Spleen (tissue), 11 donors: ENCODE measurements around the gene PITPNC1. TPM values are rescaled to one million over a fixed set of nuclear protein-coding genes. Genes with fewer than 3 reads are reported as not detected.

Source experiments
- DNase-seq: peaks from one replicate; pipeline ENCODE4 v3.0.0-alpha.2; 2020
- H3K27ac ChIP-seq, 8 donors: fragments of 200-600 bp; sonication (generic) in 7 of 8; 1 replicate in 4 of 8; 2 replicates in 4 of 8; pipeline versions ENCODE4 v1.5.0 to v1.8.0; 2016 to 2021; ENCODE audit warnings: inconsistent platforms in 4 of 8, mild to moderate bottlenecking in 4 of 8, moderate library complexity in 1 of 8
- H3K27me3 ChIP-seq, 7 donors: fragments of 200-600 bp; sonication (generic) in 6 of 7; replicated peaks in 1 of 7; 1 replicate in 4 of 7; 2 replicates in 3 of 7; pipeline versions ENCODE4 v1.5.0 to v1.8.0; 2016 to 2021; ENCODE audit warnings: inconsistent platforms in 3 of 7, mild to moderate bottlenecking in 1 of 7
- H3K36me3 ChIP-seq, 6 donors: fragments of 200-600 bp; sonication (generic) in 5 of 6; 1 replicate in 4 of 6; 2 replicates in 2 of 6; pipeline versions ENCODE4 v1.5.0 to v1.8.0; 2016 to 2021; ENCODE audit warnings: inconsistent platforms in 2 of 6
- H3K4me1 ChIP-seq, 6 donors: fragments of 200-600 bp; sonication (generic) in 5 of 6; 1 replicate in 3 of 6; 2 replicates in 3 of 6; pipeline versions ENCODE4 v1.5.0 to v1.8.0; 2016 to 2021; ENCODE audit warnings: inconsistent platforms in 3 of 6
- H3K4me3 ChIP-seq, 8 donors: fragments of 200-600 bp; sonication (generic) in 7 of 8; 1 replicate in 4 of 8; 2 replicates in 4 of 8; pipeline versions ENCODE4 v1.5.0 to v1.8.0; 2016 to 2021; ENCODE audit warnings: inconsistent platforms in 4 of 8, mild to moderate bottlenecking in 4 of 8, moderate library complexity in 2 of 8
- H3K9me3 ChIP-seq, 8 donors: fragments of 200-600 bp; sonication (generic) in 7 of 8; 1 replicate in 4 of 8; 2 replicates in 4 of 8; pipeline versions ENCODE4 v1.5.0 to v1.8.0; 2016 to 2021; ENCODE audit warnings: inconsistent platforms in 4 of 8
- CTCF ChIP-seq, 11 experiments: fragments of 200-600 bp in 7 of 11; fragments of 450-650 bp in 4 of 11; sonication (generic) in 4 of 11; IDR thresholded peaks in 8 of 11; conservative IDR thresholded peaks in 3 of 11; 1 replicate in 7 of 11; 2 replicates in 4 of 11; pipeline versions ENCODE4 v1.4.0 to v1.8.0; 2016 to 2021; ENCODE audit warnings: antibody characterized with exemption in 11 of 11, inconsistent platforms in 4 of 11, mild to moderate bottlenecking in 1 of 11
- POLR2A ChIP-seq, 3 donors: fragments of 450-650 bp; IDR thresholded peaks; one replicate each; pipeline ENCODE4 v1.5.1; 2017; ENCODE audit warnings: antibody characterized with exemption in 3 of 3, mild to moderate bottlenecking in 1 of 3
- POLR2AphosphoS5 ChIP-seq, 3 donors: sonication (generic); formaldehyde crosslinking; IDR thresholded peaks; one replicate each; pipeline ENCODE4 v1.5.1; 2017; ENCODE audit warnings: antibody characterized with exemption in 3 of 3
- WGBS, 5 donors: extraction: QIAGEN DNeasy Blood & Tissue Kit in 3 of 5; methylation state at CpG; one replicate each; pipeline versions ENCODE4 v1.1.5 to v1.1.7; 2013 to 2018; 5-methylcytosine and 5-hydroxymethylcytosine counted together
- intact Hi-C: fragments of 100-400 bp; cut with DNase I; formaldehyde crosslinking; loops from one replicate; pipeline ENCODE4 v1.15.0; 2023; ENCODE audit warnings: low total_unique reads
- polyA plus RNA-seq, 3 donors: library from polyadenylated mRNA; stranded (reverse); fragments of 200-250 nt; gene quantifications; one replicate each; pipeline ENCODE4 v1.2.1, GENCODE V29; 2013
- total RNA-seq, 7 donors: library from RNA; depleted of rRNA in 3 of 7; stranded (reverse); fragments of >200 nt in 3 of 7; fragmentation: NEBNext Ultra II Directional in 4 of 7; extraction: Animal tissue kit (Norgen Biotek cat#: 25700) in 4 of 7; gene quantifications; one replicate each; pipeline versions ENCODE4 v1.1.0 to v1.2.1, GENCODE V29; 2016 to 2021
- donor health status: healthy with polysubstance abuse.
- donor health status: DM: no; HTN: no; CAD: no; lungs with moderate emphysema.
- donor health status: DM: no; HTN: no; CAD: no.
- donor health status: Bipolar disorder and iron deficiency.
- donor health status: healthy.
- donor health status: DM: no; HTN: no; CAD: no.
- donor health status: DM: yes; HTN: yes; CAD: no.

PITPNC1 gene
- total and polyA plus RNA-seq, 10 donors: 5.8 to 33.8 (median 18.8) TPM

DNA sequence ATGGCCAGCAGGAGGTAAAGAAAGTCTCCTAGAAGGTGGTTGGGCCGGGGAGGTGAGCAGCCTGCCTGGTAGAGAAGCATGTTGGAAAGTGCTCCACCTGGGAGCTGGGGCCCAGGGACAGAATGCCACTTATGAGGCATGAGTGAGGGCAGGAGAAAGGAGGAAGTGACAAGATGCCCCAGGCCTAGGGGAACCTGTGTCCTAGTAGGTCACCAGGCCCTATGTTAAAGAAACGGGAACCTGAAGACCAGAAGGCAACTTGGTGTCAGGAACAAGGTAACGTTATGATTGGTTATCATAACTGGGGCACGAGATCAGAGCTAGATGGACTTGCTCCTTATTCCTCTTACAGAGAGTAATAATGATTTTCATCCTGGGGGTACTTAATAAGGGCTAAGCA is 34.3 kb downstream of the PITPNC1 start:
- H3K4me3 ChIP-seq: no peak overlapping the region
- intact Hi-C loops: no loop called here
- TF ChIP-seq POLR2AphosphoS5 (IDR thresholded peaks at IDR 0.05) (no peak), POLR2A (IDR thresholded peaks at IDR 0.05) (no peak), CTCF (IDR thresholded peaks at IDR 0.05 in 8 of 11, conservative IDR thresholded peaks at IDR 0.05 in 3 of 11) (no peak)
- WGBS, 5 donors: 68 to 87% (median 81%) methylated on average over 4 of the region's 4 CpGs
- H3K27me3 ChIP-seq: no peaks in the 10 kb centered on the region
- H3K27ac ChIP-seq: peak overlapping the region in 3 of 8 donors; percentile 3 to 21 (median 14)
- peaks cover 0 to 12% (median 6%) of the 10 kb centered on the region in 8 donors for H3K9me3 ChIP-seq
- DNase-seq: no peak
- H3K36me3 ChIP-seq: no peaks in the 10 kb centered on the region
- peaks cover 0 to 43% (median 4%) of the 10 kb centered on the region in 6 donors for H3K4me1 ChIP-seq

- TF ChIP-seq POLR2AphosphoS5 (IDR thresholded peaks at IDR 0.05) (no peak), CTCF (IDR thresholded peaks at IDR 0.05 in 8 of 11, conservative IDR thresholded peaks at IDR 0.05 in 3 of 11) (no peak), POLR2A (IDR thresholded peaks at IDR 0.05) (no peak)
- no peak for DNase-seq
- Histone ChIP-seq H3K36me3 (no peaks in the 10 kb centered on the region), H3K4me1 (peaks cover 0 to 41% (median 4%) of the 10 kb centered on the region in 6 donors), H3K4me3 (no peak overlapping the region), H3K27ac (peak overlapping the region in 1 of 8 donors; percentile 3), H3K27me3 (no peaks in the 10 kb centered on the region), H3K9me3 (peaks cover 0 to 12% (median 6%) of the 10 kb centered on the region in 8 donors)
- intact Hi-C loops: no loop called here
- 73 to 86% (median 80%) methylated on average over 4 of the region's 4 CpGs for WGBS, 5 donors
These were observed 35.0 kb downstream of the PITPNC1 start for GRCh38 chr17:67412032-67412431.

DNA sequence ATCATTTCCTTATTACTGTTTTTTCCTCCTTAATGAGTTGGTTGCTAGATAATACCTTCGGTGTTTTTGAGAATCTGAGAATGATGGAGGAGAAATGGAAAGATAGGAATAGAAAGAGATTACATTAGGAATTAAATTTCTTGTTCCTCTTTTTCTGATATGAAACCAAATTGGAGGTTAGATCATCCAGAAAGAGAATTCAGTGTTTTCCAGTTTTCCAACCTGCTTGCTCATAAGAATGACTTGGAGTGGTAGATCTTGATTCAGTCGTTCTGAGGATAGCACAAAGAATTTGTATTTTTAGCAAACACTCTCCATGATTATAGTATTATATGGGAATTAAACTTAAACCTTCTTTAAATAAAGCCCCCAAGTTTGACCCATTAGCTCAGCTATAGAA is 35.9 kb downstream of the PITPNC1 start:
- H3K36me3 ChIP-seq: no peaks in the 10 kb centered on the region
- no peak overlapping the region for H3K27ac ChIP-seq
- H3K27me3 ChIP-seq: no peaks in the 10 kb centered on the region
- H3K4me3 ChIP-seq: no peak overlapping the region
- no peak for DNase-seq
- peaks cover 0 to 37% (median 4%) of the 10 kb centered on the region in 6 donors for H3K4me1 ChIP-seq
- 69 to 83% (median 73%) methylated on average over 2 of the region's 2 CpGs for WGBS, 5 donors
- peaks cover 0 to 12% (median 6%) of the 10 kb centered on the region in 8 donors for H3K9me3 ChIP-seq
- intact Hi-C loops: no loop called here
- TF ChIP-seq POLR2A (IDR thresholded peaks at IDR 0.05) (no peak), POLR2AphosphoS5 (IDR thresholded peaks at IDR 0.05) (no peak), CTCF (IDR thresholded peaks at IDR 0.05 in 8 of 11, conservative IDR thresholded peaks at IDR 0.05 in 3 of 11) (no peak)

DNA sequence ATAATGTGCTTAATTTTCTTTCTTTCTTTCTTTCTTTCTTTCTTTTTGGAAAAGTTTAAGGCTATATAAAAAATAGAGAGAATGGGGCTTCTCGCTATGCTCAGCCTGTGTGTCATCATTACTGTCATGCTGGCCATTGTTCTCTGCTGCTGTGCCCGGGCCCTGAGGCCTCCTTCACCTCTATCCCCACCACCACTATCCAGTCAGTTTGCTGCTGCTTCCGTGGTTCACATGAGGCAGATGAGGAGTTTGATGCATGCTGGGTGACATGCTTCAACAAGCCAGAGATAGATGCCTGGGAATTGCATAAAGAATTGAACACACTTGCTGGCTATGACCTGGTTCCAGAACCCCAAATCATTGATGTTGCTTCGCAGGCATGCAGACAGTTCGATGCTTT is 36.3 kb downstream of the PITPNC1 start:
- WGBS, 5 donors: 90 to 94% (median 91%) methylated on average over 5 of the region's 5 CpGs
- TF ChIP-seq CTCF (IDR thresholded peaks at IDR 0.05 in 8 of 11, conservative IDR thresholded peaks at IDR 0.05 in 3 of 11) (no peak), POLR2AphosphoS5 (IDR thresholded peaks at IDR 0.05) (no peak), POLR2A (IDR thresholded peaks at IDR 0.05) (no peak)
- Histone ChIP-seq H3K27me3 (no peaks in the 10 kb centered on the region), H3K27ac (no peak overlapping the region), H3K4me3 (no peak overlapping the region), H3K4me1 (peaks cover 0 to 32% (median 4%) of the 10 kb centered on the region in 6 donors), H3K9me3 (peaks cover 0 to 12% (median 6%) of the 10 kb centered on the region in 8 donors), H3K36me3 (no peaks in the 10 kb centered on the region)
- no peak for DNase-seq
- intact Hi-C loops: no loop called here
